22Rv1 (cell line): Measurements from ENCODE around the gene PRXL2B.

Experiments
- H3K27ac ChIP-seq: fragments of 450-650 bp; 2 replicates; pipeline ENCODE4 v1.5.1; 2017
- CTCF ChIP-seq: fragments of 450-650 bp; IDR thresholded peaks from 2 replicates; pipeline ENCODE4 v1.5.1; 2017; ENCODE audit warnings: mild to moderate bottlenecking
- ZFX ChIP-seq: fragments of 450-650 bp; IDR thresholded peaks from 2 replicates; pipeline ENCODE4 v1.6.1; 2017; ENCODE audit warnings: antibody characterized with exemption, borderline replicate concordance

Gene PRXL2B

GRCh38 chr1:2553871-2554620, 32.5 kb upstream of the PRXL2B start:
- no peak for TF ChIP-seq CTCF
- TF ChIP-seq ZFX = no peak

GRCh38 chr1:2554621-2555387, 31.8 kb upstream of the PRXL2B start:
- no peak overlapping the region for H3K27ac ChIP-seq

More at GRCh38 chr1:2553871-2554620, 32.5 kb upstream of the PRXL2B start:
- H3K27ac ChIP-seq = no peak overlapping the region

GRCh38 chr1:2555634-2556276, 30.8 kb upstream of the PRXL2B start:
- peak overlapping the region; percentile 29; the same call in 1 of the 2 replicates for H3K27ac ChIP-seq

More at GRCh38 chr1:2554621-2555387, 31.8 kb upstream of the PRXL2B start:
- TF ChIP-seq ZFX (no peak), CTCF (no peak)

GRCh38 chr1:2556277-2556677, 30.3 kb upstream of the PRXL2B start, which contains the start of gene TNFRSF14:
TSS of gene TNFRSF14 (plus strand) at chr1:2556371. CDS start at chr1:2556665, 294 bp downstream.
- TF ChIP-seq ZFX = no peak
- TF ChIP-seq CTCF = no peak
- peak within 1 kb of the TSS; percentile 29; the same call in 1 of the 2 replicates for H3K27ac ChIP-seq

More at GRCh38 chr1:2555634-2556276, 30.8 kb upstream of the PRXL2B start:
- no peak for TF ChIP-seq ZFX
- TF ChIP-seq CTCF = no peak

- peak overlapping the region; percentile 29; the same call in 1 of the 2 replicates for H3K27ac ChIP-seq
- TF ChIP-seq CTCF (no peak), ZFX (no peak)
Observed at GRCh38 chr1:2556678-2557481, 29.7 kb upstream of the PRXL2B start.

- H3K27ac ChIP-seq = no peak overlapping the region
- no peak for TF ChIP-seq CTCF
- no peak for TF ChIP-seq ZFX
Observed at GRCh38 chr1:2557482-2558400, 28.8 kb upstream of the PRXL2B start.
